CD4-positive, alpha-beta T cell treated with Interferon alpha-2 for 1 hour (primary cell): ENCODE measurements around the gene GPC6.

Experiments used
- DNase-seq, 2 donors: peaks; one replicate each; pipeline ENCODE4 v3.0.0-alpha.2; 2020 to 2022

The GPC6 gene

DNA sequence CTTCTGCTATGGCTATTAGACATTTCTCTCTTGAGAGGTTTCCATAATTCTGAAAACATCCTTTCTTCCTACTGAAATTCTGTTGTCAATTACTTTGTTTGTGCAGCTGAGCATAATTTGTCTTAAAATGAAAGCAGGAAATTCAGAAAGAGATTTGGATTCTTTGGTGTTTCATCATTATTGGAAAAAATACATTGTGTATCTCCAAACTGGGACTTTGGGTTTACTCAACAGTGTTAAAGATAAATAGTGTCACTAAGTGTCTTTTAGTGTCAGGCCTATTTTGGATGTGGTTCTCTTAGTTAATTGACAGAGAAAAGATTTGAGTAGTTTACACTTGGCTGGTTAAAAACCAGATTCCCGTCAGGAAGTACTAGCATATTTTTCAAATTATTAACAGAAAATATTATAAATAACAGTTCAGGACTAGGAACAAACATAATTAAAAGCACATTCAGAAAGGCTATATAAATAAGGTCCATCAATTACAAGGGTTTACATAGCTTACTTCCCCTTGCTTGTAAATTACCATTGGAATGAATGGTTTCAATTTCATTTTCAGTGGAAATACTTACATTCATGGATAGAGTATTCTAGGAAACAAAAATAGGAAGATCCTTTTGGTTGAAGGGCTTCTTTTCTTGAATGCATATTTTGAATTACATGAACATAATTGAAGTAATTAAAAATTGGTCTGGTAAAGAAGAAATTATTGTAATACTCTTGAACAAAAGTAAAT, 483.1 kb downstream of the GPC6 start:
- no peak for DNase-seq

DNA sequence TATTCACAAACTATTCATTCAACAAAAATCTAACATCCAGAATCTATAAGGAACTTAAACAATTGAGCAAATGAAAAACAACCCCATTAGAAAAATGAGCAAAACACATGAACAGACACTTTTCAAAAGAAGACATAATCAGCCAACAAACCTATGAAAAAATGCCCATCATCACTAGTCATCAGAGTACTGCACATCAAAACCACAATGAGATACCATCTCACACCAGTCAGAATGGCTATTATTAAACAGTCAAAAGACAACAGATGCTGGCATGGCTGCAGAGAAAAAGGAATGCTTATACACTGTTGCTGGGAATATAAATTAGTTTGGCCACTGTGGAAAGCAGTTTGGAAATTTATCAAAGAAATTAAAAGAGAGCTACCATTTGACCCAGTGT, 487.6 kb downstream of the GPC6 start:
- no peak for DNase-seq

DNA sequence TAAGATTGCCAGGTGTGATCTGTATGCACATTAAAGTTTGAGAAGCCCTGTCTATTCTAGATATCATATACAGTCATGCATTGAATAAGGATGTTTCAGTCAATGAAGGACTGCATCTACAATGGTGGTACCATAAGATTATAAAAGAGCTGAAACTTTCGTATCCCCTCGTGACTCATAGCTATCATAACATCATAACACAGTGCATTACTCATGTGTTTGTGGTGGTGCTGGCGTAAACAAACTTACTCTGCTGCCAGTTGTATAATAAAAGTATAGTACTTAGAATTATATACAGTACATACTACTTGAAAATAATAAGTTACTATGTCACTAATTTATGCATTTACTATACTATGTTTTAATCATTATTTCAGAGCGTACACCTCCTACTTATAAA, 489.3 kb downstream of the GPC6 start:
- no peak for DNase-seq

DNA sequence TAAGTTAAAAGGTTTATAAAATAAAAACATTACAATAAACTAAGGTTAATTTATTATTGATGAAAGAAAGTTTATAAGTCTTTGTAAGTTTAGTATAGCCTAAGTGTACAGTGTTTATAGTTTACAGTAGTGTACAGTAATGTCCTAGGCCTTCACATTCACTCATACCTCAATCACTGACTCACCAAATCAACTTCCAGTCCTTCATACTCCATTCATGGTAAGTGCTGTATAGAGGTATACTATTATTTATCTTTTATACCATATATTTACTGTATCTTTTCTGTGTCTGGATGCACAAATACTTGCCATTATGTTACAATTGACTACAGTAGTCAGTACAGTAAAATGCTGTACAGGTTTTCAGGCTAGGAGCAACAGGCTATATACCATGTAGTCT, 490.0 kb downstream of the GPC6 start:
- no peak for DNase-seq

DNA sequence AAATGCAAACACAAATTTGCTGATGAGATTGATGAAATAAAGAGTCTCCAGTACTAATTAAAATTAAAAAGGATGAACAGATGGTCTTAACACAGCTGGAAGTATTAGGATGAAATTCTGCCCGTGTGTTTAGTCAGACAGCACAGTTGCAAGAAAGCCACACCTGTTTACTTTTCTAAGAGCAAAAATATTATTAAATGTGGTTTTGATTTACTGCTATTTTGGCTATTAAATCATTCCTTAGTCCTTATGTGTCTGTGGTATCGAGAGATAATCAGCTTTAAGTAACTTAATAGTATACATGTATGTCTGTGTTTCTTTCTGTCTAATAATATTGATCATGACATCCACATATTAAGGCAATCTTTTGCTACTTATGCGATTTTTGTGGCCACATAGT, 494.9 kb downstream of the GPC6 start:
- no peak for DNase-seq

DNA sequence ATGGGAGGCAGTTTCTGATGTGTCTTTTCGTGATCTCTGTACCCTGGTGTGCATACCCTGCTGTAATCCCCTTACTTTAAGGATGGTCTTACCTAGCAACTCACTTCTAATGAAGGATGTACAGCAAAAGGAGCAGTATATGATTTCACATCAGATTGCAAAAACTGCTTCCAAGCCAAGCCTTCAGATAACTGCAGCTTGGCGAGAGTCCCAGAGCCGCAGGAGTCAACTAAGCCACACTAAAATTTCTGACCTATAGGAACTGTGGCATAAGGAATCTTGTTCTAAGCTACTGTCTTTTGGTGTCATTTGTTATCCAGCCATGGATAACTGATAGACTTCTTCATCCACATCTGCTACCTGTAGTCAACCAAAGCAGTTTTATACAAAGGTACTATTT, 496.7 kb downstream of the GPC6 start:
- no peak for DNase-seq

DNA sequence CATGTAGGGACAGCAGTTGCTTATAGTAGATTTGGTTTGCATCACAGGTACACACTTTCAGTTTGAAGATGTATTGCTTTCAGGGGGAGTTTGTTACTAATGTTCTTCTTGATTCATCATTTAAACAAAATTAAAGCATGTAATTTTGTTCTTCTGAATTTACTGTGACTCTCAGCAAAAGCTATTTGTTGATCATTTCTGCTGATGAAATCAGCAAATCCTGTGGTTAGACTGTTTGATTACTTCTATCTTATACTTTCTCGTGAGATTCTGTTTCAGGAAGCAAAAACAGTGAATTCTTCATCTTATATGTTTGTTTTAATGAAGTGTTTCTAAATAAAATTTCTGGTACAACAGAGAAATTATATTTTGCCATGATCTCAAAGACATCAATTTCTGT, 497.6 kb downstream of the GPC6 start:
- no peak for DNase-seq

DNA sequence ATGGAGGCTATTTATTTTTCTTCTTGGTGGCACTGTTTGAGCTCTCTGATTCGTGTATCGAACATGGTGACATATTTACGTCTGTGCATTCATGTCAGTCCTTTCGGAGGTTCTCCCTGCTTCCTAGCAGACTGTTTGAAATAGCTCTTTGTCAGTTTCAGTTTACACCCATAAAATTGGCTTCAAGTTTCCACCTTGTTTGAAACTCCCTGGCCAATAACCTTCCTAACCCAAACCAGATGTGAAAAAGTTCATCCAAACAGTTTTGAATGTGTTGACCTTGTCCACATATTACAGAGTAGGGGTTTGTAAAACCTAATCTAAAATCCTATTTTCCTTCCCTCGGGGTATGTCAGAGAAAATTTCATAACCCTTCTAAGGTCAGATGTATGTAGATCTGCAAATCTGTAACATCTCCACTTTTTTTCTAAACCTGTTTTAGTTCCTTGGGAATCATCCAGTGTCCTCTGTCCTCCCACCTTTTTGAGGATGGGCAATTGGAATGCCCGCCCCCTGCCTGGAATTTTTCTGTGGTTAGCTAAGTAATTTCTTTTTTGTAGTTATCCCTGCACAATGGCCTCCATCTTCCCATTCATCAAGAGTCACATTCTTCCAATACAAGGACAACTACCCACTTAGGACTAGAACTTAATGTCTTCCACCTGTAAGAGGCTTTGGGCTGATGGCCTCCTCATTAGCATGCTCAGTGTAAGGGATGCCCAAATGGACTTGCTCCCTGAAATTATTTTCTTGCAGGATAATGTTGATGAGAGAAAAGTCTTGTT, 499.8 kb downstream of the GPC6 start:
- no peak for DNase-seq

DNA sequence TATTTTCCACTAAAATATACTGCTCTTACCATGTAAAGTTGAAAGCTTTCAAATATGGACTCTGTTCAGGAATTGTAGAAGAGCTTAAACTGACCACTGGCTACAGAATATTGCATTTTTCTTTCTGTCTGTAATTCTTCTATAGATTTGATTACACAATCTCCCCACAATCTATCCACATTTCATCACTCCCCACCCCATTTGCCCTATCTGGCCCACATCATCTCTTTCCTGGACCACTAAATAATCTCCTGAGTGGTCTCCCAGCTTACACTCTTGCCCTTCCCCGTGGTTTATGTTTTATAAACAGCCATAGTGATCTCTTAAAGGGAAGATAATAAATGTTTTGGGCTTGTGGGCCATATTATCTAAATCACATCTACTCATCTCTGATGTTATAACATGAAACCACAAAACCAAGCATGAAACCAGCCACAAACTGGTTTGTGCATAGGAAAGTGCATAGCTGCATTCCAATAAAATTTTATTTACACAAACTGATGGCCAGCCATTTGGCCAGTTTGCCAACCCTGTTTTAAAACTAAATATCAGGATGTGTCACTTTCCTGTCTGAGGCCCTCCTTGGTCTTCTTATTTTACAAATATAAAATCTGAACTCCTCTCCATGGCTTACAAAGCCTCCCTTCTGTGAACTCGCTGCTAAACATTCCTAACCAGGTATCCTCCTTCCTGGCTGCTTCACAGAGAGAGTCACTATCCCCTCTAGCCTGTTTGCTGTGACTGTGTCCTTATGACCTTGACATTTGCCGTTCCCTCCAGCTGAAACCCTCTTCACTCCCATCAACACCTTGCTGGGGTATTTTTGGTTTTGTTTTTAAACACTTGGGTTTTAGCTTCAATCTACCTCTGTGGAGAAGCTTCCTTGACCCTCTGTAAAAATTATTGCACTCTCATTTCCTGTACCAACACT, 500.9 kb downstream of the GPC6 start:
- DNase-seq: no peak

DNA sequence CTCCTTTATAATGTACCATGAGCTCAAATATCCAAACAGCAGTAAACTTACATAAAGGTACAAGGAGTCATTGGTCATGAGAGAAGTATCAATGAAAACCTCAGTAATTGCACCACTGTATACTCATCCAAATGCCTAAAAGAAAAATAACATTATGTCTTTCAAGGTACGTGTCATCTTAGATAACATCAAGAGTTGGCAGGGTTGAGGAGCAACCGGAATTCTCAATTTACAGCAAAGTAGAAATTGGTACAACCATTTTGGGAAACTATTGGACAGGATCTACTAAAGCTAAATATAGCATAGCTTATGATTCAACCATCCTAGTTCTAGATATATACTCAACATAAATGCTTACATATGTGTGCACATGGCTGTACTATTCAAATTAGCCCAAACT, 502.8 kb downstream of the GPC6 start:
- no peak for DNase-seq

DNA sequence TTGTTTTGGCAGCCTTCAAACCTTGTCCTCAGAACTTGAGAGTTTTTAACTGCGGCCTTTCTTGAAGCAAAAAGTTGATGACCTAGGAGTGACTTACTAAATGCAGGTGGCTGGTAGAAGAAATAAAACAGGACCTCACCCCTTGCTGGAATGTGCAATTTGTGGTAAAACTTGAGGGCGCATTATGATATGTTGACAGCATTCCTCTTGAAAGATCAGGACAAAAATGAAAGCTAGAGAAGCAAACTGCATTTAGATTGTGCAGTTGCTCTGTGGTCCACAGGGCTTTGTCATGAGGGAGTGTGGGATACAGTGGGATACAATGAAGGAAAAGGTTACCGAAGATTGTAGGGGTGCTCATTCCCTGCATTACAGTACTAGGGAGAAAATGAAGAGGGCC, 504.2 kb downstream of the GPC6 start:
- DNase-seq: no peak

DNA sequence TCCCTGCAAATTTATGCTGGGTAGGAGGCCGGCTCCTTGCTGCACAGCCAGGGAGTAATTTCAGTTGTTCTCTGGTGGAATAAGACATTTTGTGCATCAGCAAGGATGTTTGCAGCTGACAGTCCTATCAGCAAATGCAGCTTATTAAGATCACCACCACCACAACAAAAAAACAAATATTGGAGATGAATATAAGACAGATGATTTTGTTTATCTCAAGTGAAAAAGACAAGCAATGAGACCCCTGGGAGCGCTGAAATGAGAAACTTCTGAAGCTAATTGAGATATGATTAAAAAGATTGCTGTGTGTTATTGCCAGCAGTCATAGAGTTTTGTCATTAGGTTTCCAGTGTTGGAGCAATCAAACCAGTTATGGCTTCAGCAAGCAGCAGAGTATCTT, 505.6 kb downstream of the GPC6 start:
- DNase-seq: no peak

DNA sequence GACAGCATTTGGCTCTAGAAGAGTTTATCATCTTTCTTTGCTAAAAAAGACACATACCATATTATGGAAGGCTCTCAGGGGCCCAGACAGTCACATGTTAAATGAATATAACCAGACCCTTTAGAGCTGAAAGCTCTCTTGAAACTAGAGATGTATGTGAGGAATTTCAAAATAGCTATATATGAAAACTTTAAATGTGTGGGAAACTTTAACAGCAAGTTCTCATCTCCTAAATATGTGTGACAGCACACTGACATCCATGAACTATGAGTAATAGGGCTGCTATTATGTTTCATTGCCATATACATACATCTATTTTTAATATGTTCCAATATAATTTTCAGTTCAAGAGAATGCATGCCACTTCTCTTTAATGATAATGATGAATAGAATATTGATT, 509.5 kb downstream of the GPC6 start:
- no peak for DNase-seq

DNA sequence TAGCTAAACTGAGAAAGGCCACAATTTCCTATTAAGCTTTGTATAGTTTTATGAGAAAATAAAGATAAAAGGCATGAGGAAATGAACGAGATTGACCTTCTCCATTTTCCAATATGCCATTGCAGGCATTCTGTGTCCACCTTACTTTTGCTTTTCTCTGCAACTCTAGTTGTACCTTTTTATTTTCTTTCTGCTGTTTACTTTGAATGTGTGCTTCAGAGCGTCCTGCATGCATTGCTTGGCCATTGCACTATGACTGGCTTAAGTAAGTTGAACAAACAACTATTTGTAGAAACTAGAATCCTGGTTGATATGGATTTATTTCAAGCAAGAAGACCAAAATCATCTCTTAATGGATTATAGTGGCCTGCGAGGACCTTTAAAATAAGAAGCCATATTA, 510.3 kb downstream of the GPC6 start:
- DNase-seq: no peak

DNA sequence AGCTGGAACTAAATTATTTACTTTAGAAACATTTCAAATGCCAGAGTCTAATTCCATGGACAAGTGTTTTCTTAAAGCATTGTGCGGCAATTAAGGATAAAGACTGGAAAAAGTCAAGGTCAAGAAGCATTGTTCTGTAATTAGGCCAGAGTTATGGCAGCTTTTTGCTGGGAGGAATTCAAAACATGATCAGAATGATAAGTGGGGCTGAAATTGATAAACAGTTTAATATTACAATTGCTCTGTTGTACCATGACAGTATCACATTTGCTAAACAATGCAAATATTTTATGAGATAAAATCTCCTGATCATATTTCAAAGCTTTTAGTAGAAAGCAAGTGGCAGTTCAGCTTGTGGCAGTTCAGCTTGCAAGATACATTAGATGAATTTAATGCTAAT, 513.7 kb downstream of the GPC6 start:
- DNase-seq: no peak

DNA sequence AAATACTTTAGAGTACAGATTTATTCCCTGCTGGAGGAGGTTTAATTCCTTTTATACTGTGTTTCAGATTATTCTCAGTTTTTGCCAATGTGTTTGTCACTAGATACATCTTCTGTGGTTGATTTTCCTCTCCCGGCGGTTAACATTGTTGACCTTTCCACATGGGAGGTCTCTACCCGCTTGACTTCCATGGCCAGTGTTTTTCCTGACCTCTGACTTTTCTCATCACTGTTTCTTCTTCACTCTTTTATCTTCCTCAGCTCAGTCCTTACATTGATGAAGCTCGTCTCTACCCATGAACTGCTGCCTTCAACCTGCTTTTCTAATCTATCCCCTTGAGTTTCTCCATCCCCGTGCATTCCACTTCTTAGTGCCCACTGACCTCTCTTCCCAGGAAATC, 517.4 kb downstream of the GPC6 start:
- no peak for DNase-seq

DNA sequence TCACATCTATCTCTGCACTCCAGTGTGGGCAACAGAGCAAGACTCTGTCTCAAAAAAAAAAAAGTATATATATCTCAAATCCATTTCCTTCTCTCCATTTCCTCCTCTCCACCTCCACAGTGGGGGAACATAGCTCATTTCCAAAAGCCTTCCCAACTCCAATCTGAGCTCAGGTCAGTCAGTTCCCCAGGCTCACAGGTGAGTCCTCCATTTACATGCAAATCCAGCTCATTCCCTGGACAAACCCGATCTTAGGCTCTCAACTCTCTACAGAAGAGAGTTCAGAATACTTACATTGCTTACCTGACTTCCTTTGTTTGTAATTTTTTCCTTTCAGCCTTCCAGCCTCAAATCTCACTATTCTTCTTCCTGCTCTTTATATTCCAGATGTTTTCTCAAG, 518.3 kb downstream of the GPC6 start:
- DNase-seq: no peak

DNA sequence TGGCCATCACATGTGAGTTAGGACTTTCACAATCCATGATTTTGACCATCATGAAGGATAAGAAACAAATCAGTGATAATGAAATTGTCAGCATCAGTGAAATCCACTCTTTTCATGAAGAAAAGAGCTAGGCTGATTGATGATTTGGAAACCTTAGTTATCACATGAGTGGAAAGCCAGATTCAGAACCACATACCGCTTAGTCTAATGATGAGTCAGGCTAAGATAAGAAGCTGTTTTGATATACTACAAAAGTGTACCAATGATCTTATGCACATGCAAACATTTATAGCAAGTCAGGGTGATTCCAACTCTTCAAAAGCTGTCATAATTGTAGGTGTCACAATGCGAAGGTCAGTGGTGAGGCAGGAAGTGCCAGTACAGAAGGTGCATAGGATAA, 519.3 kb downstream of the GPC6 start:
- DNase-seq: no peak

DNA sequence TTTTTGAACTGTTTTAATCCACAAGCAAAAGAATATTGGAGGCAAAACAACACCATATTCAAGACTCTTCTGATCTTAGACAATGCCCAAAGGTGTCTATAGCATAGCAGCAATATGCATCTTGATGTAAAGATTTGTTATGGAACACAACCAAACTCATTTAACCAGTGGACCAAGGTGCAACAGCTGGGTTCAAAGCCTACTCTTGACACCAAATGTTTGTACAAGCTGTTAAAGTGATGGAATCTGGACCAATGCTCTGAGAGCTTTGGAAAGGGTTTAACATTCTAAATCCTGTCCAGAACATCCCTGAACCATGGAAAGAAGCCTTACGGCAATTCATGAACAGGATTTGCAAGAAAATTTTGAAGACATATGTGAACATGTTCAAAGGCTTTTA, 520.0 kb downstream of the GPC6 start:
- DNase-seq: no peak

DNA sequence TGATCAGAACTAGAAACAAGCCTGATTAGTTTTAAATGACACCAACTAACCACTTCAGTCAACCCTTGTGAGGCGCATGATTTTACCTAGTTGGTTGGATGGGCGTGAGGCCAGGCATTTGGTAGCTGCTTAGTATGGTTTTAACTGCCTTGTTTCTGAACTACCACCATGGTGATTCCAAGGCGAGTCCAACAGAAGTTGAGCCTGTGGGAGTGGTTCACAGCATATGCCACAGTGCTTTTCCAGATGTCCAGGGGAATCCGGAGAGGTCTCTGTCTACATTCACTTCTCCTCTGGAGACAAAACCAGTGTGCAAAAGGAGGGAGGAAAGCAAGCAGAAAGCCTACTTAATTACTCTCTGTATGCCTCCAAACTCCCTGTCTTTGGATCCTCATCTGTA, 524.1 kb downstream of the GPC6 start:
- no peak for DNase-seq

DNA sequence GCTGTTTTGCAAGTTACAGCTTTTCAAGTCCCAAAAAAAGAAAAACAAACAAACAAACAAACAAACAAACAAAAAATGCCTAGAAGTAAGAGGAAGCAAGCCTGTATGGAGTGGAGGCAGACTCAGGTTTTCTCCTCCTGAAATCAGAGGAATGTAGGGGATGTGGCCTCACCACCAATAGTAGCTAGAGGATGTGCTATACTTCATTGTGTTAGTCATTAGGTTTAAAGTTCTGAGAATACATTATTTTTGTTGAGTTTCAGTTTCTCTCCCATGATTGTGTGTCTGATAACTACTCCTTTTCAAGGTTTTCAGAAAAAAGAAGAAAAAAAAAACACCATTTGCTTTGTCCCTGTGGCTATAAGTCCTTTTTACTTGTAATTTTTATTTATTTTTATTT, 524.5 kb downstream of the GPC6 start:
- DNase-seq: no peak

DNA sequence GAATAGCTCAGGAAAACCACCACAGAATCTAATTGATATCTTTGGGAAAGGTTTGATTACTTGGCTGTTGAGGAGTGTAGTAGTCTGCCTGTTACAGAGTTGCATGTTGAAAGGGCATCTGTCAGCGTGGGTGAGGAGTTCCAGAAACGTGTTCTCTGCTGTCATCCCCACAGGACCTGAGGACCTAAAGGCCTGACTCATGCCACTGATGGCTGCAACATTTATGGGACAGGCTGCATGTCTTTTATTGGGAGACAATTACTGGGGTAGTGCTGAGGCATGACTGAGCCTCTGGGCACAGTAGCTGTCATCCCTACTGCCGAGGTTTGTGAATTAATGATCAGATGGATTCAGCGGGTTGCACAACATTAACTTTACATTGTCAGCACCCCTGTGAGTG, 525.9 kb downstream of the GPC6 start:
- no peak for DNase-seq

DNA sequence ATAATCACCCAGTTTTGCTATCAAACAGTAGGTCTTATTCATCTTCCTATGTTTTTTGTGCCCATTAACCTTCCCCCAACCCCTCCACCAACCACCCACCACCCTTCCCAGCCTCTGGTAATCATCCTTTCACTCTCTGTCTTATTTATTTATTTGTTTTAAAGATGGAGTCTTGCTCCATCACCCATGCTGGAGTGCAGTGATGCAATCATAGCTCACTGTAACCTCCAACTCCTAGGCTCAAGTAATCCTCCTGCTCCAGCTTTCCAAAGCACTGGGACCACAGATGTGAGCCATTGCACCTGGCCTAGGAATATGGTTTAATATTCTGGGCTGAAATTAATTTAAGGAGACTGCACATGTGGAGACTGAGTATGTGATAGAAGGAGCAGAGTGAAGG, 527.0 kb downstream of the GPC6 start:
- DNase-seq: no peak

DNA sequence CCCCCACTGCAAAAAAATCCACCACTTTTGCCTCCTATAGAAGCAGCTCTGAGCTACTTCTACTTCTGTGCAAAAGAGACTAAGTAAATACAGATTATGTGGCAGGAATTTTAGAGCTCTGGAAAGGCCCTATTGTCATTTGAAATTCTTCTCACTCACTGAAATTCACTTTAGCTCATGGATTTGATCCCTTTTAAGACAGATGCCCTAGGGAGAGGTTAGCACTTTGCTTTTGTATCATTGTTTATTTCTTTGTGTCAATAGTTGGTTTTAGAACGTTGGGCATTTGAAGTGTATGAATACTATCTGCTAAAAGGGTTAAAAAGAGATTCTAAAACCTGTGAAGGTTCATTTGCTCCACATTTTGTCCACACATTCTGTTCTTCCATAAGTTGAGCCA, 528.7 kb downstream of the GPC6 start:
- DNase-seq: no peak
